CD8-positive, alpha-beta memory T cell (primary cell): Measurements from ENCODE around the gene GSTO1. TPM values are rescaled to one million over a fixed set of nuclear protein-coding genes. Genes with fewer than 3 reads are reported as not detected.

Source experiments
- CTCF ChIA-PET: fragments of 350-600 bp; sonication (Branson Sonifier 250); formaldehyde crosslinking; loops from one replicate; lab custom pipeline; 2021; ENCODE audit warnings: antibody characterized with exemption; lab: Charles Lee
- POLR2A ChIA-PET: fragments of 350-600 bp; sonication (Branson Sonifier 250); formaldehyde crosslinking; loops from one replicate; lab custom pipeline; 2021; ENCODE audit warnings: antibody characterized with exemption; lab: Charles Lee
- DNase-seq, 5 donors: peaks; one replicate each; pipeline versions ENCODE4 v3.0.0 to v3.0.0-alpha.2; 2020 to 2022; ENCODE audit warnings: mixed read lengths in 1 of 5
- H3K27ac ChIP-seq: one replicate; pipeline ENCODE4 v1.7.0; 2013; ENCODE audit warnings: low read depth, mild to moderate bottlenecking, low read length, moderate library complexity
- H3K27me3 ChIP-seq: 2 replicates; pipeline ENCODE4 v1.7.0; 2013; ENCODE audit warnings: low read length, mild to moderate bottlenecking; ENCODE audit not compliant: insufficient read depth, poor library complexity, severe bottlenecking
- H3K36me3 ChIP-seq: 2 replicates; pipeline ENCODE4 v1.7.0; 2013; ENCODE audit warnings: mild to moderate bottlenecking, low read length, moderate library complexity; ENCODE audit not compliant: insufficient read depth
- H3K4me1 ChIP-seq: 2 replicates; pipeline ENCODE4 v1.7.0; 2013; ENCODE audit warnings: mild to moderate bottlenecking, low read length, moderate library complexity; ENCODE audit not compliant: insufficient read depth
- H3K4me3 ChIP-seq: 2 replicates; pipeline ENCODE4 v1.7.0; 2013; ENCODE audit warnings: mild to moderate bottlenecking, low read length
- H3K9me3 ChIP-seq: 2 replicates; pipeline ENCODE4 v1.7.0; 2013; ENCODE audit warnings: mild to moderate bottlenecking, low read length
- H3K27ac Mint-ChIP-seq, 8 donors: one replicate each; pipeline ENCODE4 v1.8.0; 2020 to 2021; ENCODE audit warnings: mixed read lengths in 8 of 8, mild to moderate bottlenecking in 6 of 8, inconsistent platforms in 3 of 8, moderate library complexity in 3 of 8
- H3K27me3 Mint-ChIP-seq, 2 donors: one replicate each; pipeline ENCODE4 v1.8.0; 2020 to 2021; ENCODE audit warnings: mixed read lengths in 2 of 2, mild to moderate bottlenecking in 1 of 2, moderate library complexity in 1 of 2
- H3K36me3 Mint-ChIP-seq, 3 donors: one replicate each; pipeline ENCODE4 v1.8.0; 2020 to 2021; ENCODE audit warnings: mixed read lengths in 3 of 3, inconsistent platforms in 1 of 3, mild to moderate bottlenecking in 1 of 3
- H3K4me1 Mint-ChIP-seq, 3 donors: one replicate each; pipeline ENCODE4 v1.8.0; 2020 to 2021; ENCODE audit warnings: mixed read lengths in 3 of 3, inconsistent platforms in 1 of 3, mild to moderate bottlenecking in 1 of 3
- H3K4me3 Mint-ChIP-seq, 7 donors: one replicate each; pipeline ENCODE4 v1.8.0; 2020 to 2021; ENCODE audit warnings: mixed read lengths in 7 of 7, mild to moderate bottlenecking in 6 of 7, moderate library complexity in 4 of 7, inconsistent platforms in 2 of 7
- H3K9me3 Mint-ChIP-seq, 5 donors: one replicate each; pipeline ENCODE4 v1.8.0; 2020 to 2022; ENCODE audit warnings: mixed read lengths in 5 of 5, mild to moderate bottlenecking in 3 of 5, moderate library complexity in 2 of 5, inconsistent platforms in 1 of 5
- polyA plus RNA-seq: library from polyadenylated mRNA; unstranded; fragments of 300-500 nt; fragmentation: Illumina TruSeq; gene quantifications from one replicate; pipeline ENCODE4 v1.2.3, GENCODE V29; 2021
- total RNA-seq, 2 experiments: library from RNA; stranded (reverse); gene quantifications; one replicate each; pipeline ENCODE4 v1.2.3, GENCODE V29; 2021

Gene GSTO1
- total and polyA plus RNA-seq, 3 experiments from 2014 or later = 122 to 167 (median 122) TPM

- no peak for DNase-seq
- Histone ChIP-seq H3K4me1 (peaks cover 9% of the 10 kb centered on the region), H3K9me3 (no peaks in the 10 kb centered on the region), H3K4me3 (no peak overlapping the region), H3K27ac (no peak overlapping the region), H3K36me3 (no peaks in the 10 kb centered on the region), H3K27me3 (peaks cover 4% of the 10 kb centered on the region)
- no peak overlapping the region for H3K27ac Mint-ChIP-seq
- peaks cover 6 to 8% (median 7%) of the 10 kb centered on the region in 3 donors for H3K4me1 Mint-ChIP-seq
- no peaks in the 10 kb centered on the region for H3K9me3 Mint-ChIP-seq
- POLR2A ChIA-PET = interaction anchor here (1.1 kb wide), 1 partner anchor 45 kb away, joined by 4 read pairs; the partner anchor contains the start of gene ITPRIP
- H3K4me3 Mint-ChIP-seq = no peak overlapping the region
- no peaks in the 10 kb centered on the region for H3K36me3 Mint-ChIP-seq
- peaks cover 23 to 42% of the 10 kb centered on the region in 2 donors for H3K27me3 Mint-ChIP-seq
- CTCF ChIA-PET = interaction anchor here (0.7 to 8.0 kb wide), 7 partner anchors 14 to 62 kb away, joined by 3 to 104 read pairs (median 22); partner anchors contain the start of genes CFAP58 and ITPRIP
These were observed 38.3 kb downstream of the GSTO1 start for GRCh38 chr10:104293011-104293410.

GRCh38 chr10:104293781-104294321 is 39.2 kb downstream of the GSTO1 start:
- peaks cover 21 to 35% of the 10 kb centered on the region in 2 donors for H3K27me3 Mint-ChIP-seq
- H3K9me3 Mint-ChIP-seq = no peaks in the 10 kb centered on the region
- H3K27me3 ChIP-seq = peaks cover 4% of the 10 kb centered on the region
- POLR2A ChIA-PET = interaction anchor here (0.7 to 1.1 kb wide), 2 partner anchors 44 to 385 kb away, joined by 3 to 4 read pairs; partner anchors contain the start of gene ITPRIP
- peaks cover 9% of the 10 kb centered on the region for H3K4me1 ChIP-seq
- no peak overlapping the region for H3K27ac Mint-ChIP-seq
- no peaks in the 10 kb centered on the region for H3K36me3 Mint-ChIP-seq
- H3K27ac ChIP-seq = no peak overlapping the region
- no peak overlapping the region for H3K4me3 Mint-ChIP-seq
- no peaks in the 10 kb centered on the region for H3K9me3 ChIP-seq
- peaks cover 6 to 8% (median 7%) of the 10 kb centered on the region in 3 donors for H3K4me1 Mint-ChIP-seq
- no peaks in the 10 kb centered on the region for H3K36me3 ChIP-seq
- CTCF ChIA-PET = interaction anchor here (0.7 to 8.0 kb wide), 8 partner anchors 12 to 61 kb away, joined by 3 to 104 read pairs (median 28); partner anchors contain the start of genes CFAP58 and ITPRIP
- no peak for DNase-seq
- H3K4me3 ChIP-seq = no peak overlapping the region

GRCh38 chr10:104296687-104297436 is 42.2 kb downstream of the GSTO1 start:
- CTCF ChIA-PET = interaction anchor here (3.4 to 8.0 kb wide), 4 partner anchors 9 to 54 kb away, joined by 9 to 104 read pairs (median 28); no protein-coding TSS in a partner anchor

GRCh38 chr10:104297697-104298660 is 43.3 kb downstream of the GSTO1 start:
- no peaks in the 10 kb centered on the region for H3K36me3 ChIP-seq
- Mint-ChIP-seq H3K27me3 (peaks cover 2 to 12% of the 10 kb centered on the region in 2 donors), H3K4me1 (peaks cover 19 to 24% (median 21%) of the 10 kb centered on the region in 3 donors), H3K36me3 (peaks cover 0 to under 1% (median 0%) of the 10 kb centered on the region in 3 donors), H3K9me3 (peaks cover 0 to 4% (median 0%) of the 10 kb centered on the region in 5 donors), H3K27ac (no peak overlapping the region), H3K4me3 (no peak overlapping the region)
- ChIA-PET CTCF (interaction anchor here (0.8 to 3.5 kb wide), 6 partner anchors 8 to 56 kb away, joined by 3 to 34 read pairs (median 4); partner anchors contain the start of gene CFAP58), POLR2A (no interaction called here)
- peaks cover 12% of the 10 kb centered on the region for H3K4me1 ChIP-seq
- no peaks in the 10 kb centered on the region for H3K9me3 ChIP-seq
- H3K27me3 ChIP-seq = no peaks in the 10 kb centered on the region
- H3K27ac ChIP-seq = no peak overlapping the region
- no peak overlapping the region for H3K4me3 ChIP-seq
- DNase-seq = peak in 1 of 5 donors; percentile 23

More at GRCh38 chr10:104296687-104297436, 42.2 kb downstream of the GSTO1 start:
- Mint-ChIP-seq H3K27ac (peak overlapping the region in 1 of 8 donors; percentile 92), H3K9me3 (no peaks in the 10 kb centered on the region), H3K36me3 (no peaks in the 10 kb centered on the region), H3K4me1 (peaks cover 12 to 16% (median 13%) of the 10 kb centered on the region in 3 donors), H3K27me3 (peaks cover 2 to 12% of the 10 kb centered on the region in 2 donors), H3K4me3 (no peak overlapping the region)
- peaks cover 12% of the 10 kb centered on the region for H3K4me1 ChIP-seq
- no peak for DNase-seq
- POLR2A ChIA-PET = no interaction called here
- no peak overlapping the region for H3K4me3 ChIP-seq
- H3K9me3 ChIP-seq = no peaks in the 10 kb centered on the region
- H3K36me3 ChIP-seq = no peaks in the 10 kb centered on the region
- no peaks in the 10 kb centered on the region for H3K27me3 ChIP-seq
- H3K27ac ChIP-seq = no peak overlapping the region

- POLR2A ChIA-PET = interaction anchor here (1.2 kb wide), 1 partner anchor 39 kb away, joined by 3 read pairs; the partner anchor contains the start of gene ITPRIP
- CTCF ChIA-PET = interaction anchor here (0.8 to 1.6 kb wide), 6 partner anchors 8 to 54 kb away, joined by 3 to 9 read pairs (median 4); partner anchors contain the start of gene CFAP58
- Histone ChIP-seq H3K9me3 (no peaks in the 10 kb centered on the region), H3K27ac (no peak overlapping the region), H3K36me3 (no peaks in the 10 kb centered on the region), H3K4me1 (peaks cover 20% of the 10 kb centered on the region), H3K4me3 (no peak overlapping the region), H3K27me3 (no peaks in the 10 kb centered on the region)
- no peak for DNase-seq
- H3K9me3 Mint-ChIP-seq = peaks cover 0 to 4% (median 0%) of the 10 kb centered on the region in 5 donors
- H3K4me3 Mint-ChIP-seq = no peak overlapping the region
- H3K27ac Mint-ChIP-seq = peak overlapping the region in 4 of 8 donors; percentile 33 to 84 (median 39)
- peaks cover 0 to 5% (median 2%) of the 10 kb centered on the region in 3 donors for H3K36me3 Mint-ChIP-seq
- peaks cover 2 to 12% of the 10 kb centered on the region in 2 donors for H3K27me3 Mint-ChIP-seq
- H3K4me1 Mint-ChIP-seq = peaks cover 32 to 37% (median 34%) of the 10 kb centered on the region in 3 donors
These were observed 44.6 kb downstream of the GSTO1 start for GRCh38 chr10:104299031-104299904.

DNA sequence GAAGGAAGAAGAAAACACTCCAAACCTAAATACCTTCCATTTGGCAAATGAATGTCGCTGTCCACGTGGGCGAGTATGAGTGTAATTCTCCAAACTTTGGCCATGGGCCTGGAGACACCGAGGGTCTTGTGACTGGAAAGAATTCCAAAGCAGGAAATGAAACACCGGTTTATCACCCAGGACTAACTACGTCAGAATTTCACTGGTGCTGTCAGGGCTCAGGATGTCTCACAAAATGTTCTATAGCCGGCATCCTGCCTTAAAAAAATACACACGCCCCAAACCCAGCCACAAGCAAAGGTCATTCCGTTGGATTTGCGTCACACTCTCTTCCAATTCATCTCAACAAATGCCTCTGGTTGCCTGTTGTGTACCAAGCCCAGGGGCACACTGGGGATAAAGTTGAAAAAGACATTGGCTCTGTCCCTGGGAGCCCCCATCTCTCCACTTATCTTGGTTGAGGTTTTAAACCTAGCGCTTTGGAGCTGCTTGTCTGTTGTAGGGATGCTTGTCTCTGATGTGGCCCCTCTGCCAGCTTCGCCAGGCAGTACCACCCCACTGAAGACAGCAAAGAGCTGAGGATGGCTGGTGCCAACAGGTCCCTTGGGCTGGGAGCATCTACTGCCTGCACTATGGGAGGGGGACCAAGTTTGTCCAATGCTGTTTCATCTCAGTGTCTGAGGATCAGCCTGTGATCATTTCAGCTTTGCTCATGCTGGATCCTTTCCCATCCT is 45.5 kb downstream of the GSTO1 start:
- Mint-ChIP-seq H3K9me3 (peaks cover 0 to 4% (median 0%) of the 10 kb centered on the region in 5 donors), H3K27ac (peak overlapping the region in 1 of 8 donors; percentile 91), H3K27me3 (peaks cover 2 to 12% of the 10 kb centered on the region in 2 donors), H3K36me3 (peaks cover 0 to 5% (median 2%) of the 10 kb centered on the region in 3 donors), H3K4me1 (peaks cover 41 to 46% (median 43%) of the 10 kb centered on the region in 3 donors), H3K4me3 (no peak overlapping the region)
- no peaks in the 10 kb centered on the region for H3K27me3 ChIP-seq
- no peaks in the 10 kb centered on the region for H3K36me3 ChIP-seq
- POLR2A ChIA-PET = interaction anchor here (1.2 kb wide), 1 partner anchor 38 kb away, joined by 3 read pairs; the partner anchor contains the start of gene ITPRIP
- no peaks in the 10 kb centered on the region for H3K9me3 ChIP-seq
- no peak overlapping the region for H3K4me3 ChIP-seq
- H3K4me1 ChIP-seq = peaks cover 29% of the 10 kb centered on the region
- CTCF ChIA-PET = interaction anchor here (1.0 to 1.6 kb wide), 3 partner anchors 9 to 26 kb away, joined by 3 to 9 read pairs (median 5); no protein-coding TSS in a partner anchor
- H3K27ac ChIP-seq = no peak overlapping the region
- DNase-seq = no peak
